CD4-positive, alpha-beta T cell treated with Interferon alpha-2 for 1 hour (primary cell): ENCODE data around the gene CUL4A.

ENCODE experiments used
- DNase-seq, 2 donors: peaks; one replicate each; pipeline ENCODE4 v3.0.0-alpha.2; 2020 to 2022

CUL4A gene

DNA sequence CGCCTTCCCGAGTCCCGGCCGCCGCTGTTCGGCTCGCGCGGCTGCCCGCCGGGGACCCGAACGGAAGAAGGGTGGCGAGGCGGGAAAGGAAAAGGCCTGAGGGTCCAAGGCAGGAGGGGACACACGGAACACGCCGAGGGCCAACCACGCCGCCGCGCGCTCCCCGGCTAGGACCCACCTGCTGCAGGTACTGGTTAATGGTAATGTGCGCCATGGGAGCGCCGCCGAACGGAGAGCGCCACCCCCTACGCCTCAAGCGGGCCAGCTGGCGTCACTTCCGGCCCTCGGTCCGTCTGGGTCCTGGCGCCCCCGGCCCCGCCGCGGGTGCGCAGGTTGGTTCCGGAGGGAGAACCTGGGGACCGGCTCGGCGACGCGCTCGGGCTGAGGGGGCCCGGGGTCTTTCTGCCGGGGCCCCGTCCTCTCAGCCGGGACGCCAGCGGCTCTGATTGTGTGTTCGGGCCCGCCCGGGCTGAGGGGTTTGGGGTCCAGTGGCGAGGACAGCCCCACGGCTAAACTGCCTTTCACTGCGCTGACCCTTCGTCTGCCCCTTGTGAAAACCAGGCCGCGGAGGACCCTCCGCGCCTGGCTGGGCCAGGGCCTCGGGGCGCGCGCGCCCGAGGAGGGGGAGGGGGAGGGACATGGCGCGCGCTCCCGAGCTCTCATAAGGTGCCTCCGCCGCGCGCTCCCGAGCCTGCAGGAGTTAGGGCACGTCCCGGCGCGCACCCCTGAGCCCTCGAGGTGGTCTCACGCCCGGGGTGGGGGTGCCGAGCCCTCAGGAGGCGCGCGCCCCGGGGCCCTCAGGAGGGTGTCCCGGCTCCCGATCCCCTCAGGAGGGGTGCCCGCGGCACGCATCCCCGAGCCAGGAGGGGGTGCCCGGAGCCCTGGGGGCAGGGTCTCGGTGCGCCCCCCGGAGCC lies 735 bp upstream of the CUL4A start, which contains the start of gene PCID2:
PCID2 (minus strand) TSS at position 249 of the 915 bp plus-strand sequence; CDS start at position 214, 35 bp downstream.
- peak; percentile 89 to 94 for DNase-seq

DNA sequence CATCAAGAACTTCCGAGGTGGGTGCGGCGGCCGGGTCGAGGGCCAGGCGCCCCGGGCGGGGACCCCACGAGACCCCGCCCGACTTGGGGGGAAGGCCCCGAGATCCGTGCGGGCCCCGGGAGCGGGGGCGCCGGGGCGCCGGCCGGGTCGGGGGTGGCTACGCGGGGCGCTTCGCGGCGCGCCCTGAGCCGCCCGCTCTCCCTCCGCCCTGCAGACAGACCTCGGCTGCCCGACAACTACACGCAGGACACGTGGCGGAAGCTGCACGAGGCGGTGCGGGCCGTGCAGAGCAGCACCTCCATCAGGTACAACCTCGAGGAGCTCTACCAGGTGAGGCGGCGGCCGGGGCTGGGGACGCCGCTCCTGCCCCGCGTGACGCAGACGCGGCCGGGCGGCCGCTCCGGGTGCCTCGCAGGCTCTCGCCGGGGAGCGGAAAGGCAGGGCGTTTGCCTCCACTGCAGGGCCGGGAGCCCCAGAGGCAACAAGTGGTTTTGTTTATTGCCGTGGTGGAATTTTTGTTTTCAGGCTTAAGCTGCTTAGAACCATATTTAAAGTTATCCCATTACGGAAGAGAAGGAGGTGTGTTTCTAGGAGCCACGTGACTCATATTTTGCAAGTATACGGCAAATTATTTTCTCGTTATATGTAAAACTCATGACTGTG lies 477 bp downstream of the CUL4A start:
- peak; percentile 75 to 83 for DNase-seq

DNA sequence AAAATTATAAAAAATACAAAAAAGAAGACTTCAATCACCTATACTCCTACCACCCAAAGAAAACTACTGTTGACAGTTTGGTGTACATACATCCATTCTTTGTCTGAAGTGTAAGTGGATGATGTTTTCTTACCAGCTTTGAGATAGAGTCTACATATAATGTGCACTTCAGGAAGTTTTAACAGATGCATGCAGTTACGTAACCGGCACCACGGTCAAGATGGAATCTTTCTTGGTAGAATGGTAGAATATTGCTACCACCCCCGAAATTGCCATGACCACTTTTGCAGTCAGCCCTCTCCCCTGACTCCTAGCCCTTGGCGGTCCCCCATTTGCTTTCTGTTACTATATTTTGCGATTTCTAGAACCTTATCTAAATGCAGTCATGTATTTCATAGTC lies 1.4 kb downstream of the CUL4A start:
- DNase-seq, result no peak

DNA sequence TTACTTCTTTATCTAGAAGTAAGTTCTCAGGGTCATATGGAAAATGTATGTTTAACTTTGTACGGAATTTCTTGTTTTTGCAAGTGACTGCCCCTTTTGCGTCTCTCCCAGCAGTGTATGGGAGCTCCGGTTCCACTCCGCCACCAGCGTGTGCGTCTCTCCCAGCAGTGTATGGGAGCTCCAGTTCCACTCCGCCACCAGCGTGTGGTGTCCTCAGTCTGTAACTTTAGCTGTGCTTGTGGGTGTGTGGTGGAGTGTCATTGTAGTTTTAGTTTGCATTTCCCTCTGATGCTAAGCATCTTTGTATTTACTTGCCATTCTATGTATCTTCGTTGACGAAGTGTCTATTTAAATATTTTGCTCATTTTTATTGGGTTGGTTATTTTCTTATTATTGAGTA lies 2.4 kb downstream of the CUL4A start:
- peak in 1 of 2 donors; percentile 18 for DNase-seq

DNA sequence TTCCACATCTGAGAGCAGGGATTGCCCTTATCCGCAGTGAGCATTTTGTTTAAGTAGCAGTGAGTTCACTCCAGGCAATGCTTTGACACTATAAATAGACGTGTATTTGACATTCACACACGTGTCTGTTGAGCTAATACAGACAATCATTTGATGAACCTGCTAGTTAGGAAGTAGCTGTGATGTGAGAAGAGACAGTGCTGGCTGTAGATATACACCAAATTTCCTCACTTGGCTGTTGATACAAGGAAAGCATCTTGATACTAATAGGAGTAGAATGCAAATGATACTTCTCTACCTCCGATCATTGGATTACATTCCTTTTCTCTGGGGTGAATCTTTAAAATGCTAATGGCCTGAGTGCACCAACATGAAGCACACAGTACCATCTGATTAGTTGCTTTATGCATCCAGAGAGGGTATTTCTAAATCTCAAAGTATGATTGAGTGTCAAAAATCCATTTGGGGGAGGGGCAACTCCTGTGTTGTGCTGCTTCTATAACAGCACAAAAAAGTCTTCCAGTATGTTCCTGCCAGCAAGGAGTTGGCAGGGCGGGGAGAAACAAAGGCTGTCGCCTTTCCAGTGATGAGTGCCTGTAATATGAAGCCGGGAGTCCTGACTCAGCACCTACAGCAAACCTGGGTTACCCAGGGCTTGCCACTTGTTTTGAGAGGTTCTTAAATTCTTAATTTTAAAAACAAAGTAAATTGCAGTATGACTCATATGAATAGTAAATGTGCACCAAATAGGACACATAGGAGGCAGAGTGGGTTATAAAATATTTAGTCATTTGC lies 7.0 kb downstream of the CUL4A start:
- no peak for DNase-seq

DNA sequence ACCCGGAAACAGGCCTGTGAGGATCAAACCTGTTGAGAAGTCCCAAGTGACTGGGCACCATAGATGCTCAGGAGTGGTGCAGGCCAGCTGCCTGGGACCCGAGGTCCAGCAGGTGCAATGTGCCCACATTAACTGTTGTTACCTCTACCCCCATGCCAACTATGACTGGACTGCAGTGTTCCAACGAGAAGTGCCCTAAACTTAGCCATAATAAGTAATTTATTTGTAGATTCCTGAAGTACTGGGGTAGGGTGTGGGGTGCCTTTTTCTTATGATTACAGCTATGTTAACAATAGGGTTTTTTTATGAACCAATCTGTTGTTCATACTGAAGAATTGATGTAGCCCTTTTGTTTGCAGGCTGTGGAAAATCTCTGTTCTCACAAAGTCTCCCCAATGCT lies 9.2 kb downstream of the CUL4A start:
- DNase-seq, result no peak

DNA sequence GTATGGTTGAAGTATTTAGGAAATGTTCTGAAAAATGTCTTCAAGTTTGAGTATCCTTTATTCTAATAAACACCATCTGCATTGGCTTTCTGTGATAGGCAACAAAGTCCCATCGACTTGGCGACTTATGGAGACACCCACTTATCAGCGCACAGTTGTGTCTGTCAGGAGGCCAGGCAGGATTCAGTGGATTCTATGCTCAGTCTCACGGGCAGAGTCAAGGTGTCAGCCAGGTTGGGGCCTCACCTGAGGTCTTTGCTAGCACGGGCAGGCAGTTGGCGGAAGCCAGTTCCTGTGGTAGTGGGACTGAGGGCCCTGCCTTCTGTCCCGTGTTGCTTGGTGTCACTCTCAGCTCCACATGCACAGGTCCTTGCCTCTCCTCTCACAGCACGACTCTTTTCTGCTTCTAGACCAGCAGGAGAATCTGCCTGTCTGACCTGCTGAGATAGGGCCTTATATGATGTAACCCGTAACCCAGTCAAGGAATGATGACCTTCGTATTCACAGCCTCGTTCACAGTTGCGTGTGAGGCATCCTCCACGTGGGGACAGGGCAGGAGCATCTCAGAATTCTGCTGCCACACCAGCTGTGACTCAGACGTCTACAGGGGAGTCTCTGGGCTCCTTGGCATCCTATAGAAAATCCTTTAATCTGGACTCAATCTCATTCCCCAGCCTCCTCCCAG lies 10.0 kb downstream of the CUL4A start:
- DNase-seq, result no peak

DNA sequence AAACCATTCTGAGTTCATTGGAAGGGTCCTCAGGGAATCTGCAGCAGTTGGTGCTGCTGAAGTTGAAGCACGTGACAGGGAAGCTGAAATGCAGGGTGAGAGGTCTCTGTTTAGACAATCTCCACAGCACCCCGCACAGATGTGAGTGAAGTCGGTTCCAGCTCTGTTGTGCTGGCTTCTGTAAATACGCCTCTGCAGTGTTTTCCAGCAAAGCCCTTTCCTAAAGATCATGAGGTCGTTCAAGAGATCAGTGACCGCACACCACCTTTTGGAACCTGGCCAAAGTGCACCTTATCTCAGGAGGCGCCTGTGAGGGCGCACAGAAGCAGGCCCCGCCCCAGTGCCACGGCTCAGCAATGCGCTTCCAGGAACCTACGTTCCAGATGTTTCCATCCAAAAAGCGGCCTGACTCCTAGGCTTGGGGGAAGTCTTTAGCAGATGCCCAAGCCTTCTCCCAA lies 10.8 kb downstream of the CUL4A start:
- no peak for DNase-seq

DNA sequence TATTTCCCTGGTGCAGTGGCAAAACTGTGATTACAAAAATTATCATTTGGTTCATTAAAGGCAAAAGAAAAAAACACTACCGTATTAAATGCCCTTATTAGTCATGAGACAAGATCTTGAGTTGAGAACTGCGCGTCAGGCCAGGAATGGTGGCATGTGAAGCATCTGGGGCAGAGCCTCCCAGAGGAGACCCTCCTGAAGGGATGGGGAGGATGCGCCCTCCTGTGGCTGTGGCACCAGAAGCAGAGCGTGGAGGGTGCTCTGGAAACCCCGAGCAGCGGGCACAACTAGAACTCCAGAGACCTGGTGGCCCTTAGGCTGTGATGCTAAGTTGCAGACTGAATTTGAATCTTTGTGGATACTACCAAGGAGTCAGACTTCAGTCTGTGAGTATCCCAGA lies 11.5 kb downstream of the CUL4A start:
- DNase-seq, result peak in 1 of 2 donors; percentile 16

DNA sequence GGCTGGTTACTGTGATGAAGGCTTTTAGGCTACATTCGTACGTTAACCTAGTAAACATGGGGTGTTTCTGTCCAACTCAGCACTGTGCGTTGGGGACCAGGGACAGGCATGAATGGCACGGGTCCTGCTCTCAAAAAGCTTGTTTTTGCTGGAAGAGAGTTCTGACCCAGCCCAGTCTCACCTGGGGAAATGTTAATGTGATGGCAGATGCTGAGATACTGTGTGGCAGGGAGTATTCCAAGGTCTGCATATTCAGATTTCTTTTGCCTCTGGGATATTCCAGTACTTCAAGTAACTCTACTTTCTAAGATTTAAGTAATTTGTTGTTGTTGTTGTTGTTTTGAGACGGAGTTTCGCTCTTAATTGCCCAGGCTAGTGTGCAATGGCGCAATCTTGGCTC lies 13.7 kb downstream of the CUL4A start:
- DNase-seq, result no peak

DNA sequence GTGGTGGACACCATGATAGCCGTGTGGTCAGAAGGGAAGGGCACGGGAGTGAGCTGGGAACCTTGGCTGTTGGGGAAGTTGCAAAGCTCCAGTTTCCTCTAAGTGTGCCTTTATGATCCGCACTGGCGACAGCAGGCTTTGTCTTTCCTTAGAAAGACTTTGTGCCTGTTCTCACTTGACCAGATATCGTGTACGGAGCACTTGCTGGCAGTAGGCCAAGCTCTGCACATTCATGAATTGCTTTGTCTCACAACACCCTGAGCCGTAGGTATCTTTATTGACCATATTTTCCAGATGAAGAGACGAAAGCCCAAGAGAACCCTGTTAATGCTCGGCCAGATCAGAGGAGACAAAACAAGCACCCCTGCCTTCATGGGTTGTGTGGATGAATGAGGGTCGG lies 15.1 kb downstream of the CUL4A start:
- no peak for DNase-seq

DNA sequence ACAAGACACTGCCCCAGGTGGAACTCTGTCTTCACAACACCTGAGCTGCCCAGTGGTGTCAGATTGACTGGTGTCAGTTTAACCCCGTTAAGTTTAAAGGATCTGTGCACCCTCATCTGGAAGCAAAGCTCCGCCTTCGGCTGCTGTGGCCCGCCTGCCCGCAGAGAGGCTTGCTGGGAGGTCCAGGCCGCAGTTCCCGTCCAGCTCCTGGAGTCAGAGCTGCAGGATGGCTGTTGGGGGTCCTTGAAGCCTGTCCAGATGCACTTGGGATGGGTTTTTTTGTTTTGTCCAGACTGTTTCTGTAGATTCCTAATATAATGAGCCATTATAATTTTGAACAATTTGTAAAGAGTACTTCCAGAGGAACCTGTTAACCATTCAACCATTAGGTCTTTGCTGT lies 16.1 kb downstream of the CUL4A start:
- no peak for DNase-seq

DNA sequence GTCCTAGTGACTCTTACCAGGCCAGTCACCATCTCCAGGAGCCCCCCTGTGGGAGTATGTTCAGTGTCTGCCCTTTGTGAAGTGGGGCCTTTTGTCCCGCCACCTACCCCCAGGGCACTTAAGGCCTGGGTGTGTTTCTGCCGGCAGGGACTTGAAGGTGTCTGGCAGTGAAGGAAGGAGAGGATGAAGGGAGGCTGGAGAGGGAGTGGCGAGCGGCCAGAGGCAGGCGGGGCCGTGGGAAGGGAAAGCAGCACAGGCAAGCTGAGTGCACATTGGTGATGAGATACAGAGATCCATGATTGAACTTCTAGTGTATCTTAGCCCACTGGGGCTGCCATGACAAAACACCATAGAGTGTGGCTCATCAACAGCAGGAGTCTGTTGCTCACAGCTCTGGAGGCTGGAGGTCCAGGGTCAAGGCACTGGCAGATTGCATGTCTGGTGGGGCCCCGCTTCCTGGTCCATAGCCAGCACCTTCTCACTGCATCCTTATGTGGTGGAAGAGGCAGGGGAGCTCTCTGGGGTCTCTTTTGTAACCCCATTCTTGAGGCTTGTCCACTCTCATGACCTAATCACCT lies 17.5 kb downstream of the CUL4A start:
- no peak for DNase-seq

DNA sequence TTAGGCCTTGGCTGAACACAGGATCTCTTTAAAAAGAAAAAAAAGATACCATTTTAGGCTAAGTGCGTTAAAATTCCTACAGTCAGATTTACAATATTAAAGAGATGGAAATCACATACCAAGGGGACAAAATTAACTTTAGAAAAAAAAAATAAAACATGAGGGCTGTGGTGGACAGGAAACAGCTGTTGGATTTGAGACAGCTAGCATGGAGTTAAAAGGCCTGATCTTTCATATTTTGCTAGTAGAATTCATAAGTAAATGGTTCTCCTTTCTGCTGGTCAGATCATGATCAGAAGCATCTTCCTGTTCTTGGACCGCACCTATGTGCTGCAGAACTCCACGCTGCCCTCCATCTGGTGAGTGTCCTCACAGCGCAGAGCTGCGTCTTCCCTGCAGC lies 19.7 kb downstream of the CUL4A start:
- DNase-seq, result no peak

DNA sequence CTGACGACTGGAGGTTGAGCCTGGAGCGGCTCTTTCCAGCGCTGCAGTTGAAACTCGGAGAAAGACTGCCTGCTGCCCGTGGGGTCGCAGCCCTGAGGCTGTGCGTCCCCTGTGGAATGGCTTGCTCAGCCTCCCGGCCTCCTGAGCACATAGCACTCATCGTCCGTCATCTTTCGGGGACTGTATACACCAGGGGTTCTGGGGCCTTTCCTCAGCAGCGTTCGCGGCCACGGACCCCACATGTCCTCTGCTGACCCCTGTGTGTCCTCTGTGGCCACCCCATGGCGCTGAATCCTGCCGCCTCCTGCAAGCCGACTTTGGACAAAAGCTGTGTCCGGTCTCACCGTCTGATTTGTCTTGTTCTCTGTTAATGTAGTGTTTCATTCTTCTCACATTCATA lies 20.4 kb downstream of the CUL4A start:
- DNase-seq, result no peak

DNA sequence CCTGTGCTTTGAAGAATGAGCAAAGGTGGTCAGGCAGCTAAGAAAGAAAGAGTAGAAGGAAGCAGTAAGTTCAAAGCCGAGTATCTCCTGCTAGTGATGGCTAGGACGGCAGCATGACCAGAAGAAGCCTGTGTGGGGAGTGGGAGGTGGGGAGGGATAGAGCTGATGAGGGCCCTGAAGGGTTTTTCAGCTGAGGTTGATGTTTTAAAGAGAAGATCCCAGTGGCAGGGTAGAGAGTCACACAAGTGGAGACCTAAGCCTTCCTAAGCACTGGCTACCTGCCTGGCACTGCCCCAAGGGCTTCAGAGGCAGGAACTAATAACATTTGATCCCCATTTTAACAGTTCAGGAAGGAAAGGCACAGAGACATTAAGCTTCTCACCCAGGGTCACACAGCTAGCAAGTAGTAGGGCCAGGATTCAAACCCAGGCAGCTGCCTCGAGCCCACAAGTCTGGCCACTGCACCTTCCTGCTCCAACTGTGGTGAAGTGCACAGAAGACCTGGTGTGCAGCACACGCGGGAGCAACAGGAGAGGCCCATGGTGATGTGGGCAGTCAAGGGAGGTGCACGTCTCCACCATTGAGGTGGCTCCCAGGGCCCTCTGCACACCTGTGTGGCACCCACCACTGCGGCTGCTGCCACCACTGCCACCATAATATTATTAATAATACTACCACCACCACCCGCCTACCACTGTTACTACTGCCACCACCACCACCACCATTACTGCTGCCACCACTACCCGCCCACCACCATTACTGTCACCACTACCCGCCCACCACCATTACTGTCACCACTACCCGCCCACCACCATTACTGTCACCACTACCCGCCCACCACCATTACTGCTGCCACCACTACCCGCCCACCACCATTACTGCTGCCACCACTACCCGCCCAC lies 22.1 kb downstream of the CUL4A start:
- DNase-seq, result no peak

DNA sequence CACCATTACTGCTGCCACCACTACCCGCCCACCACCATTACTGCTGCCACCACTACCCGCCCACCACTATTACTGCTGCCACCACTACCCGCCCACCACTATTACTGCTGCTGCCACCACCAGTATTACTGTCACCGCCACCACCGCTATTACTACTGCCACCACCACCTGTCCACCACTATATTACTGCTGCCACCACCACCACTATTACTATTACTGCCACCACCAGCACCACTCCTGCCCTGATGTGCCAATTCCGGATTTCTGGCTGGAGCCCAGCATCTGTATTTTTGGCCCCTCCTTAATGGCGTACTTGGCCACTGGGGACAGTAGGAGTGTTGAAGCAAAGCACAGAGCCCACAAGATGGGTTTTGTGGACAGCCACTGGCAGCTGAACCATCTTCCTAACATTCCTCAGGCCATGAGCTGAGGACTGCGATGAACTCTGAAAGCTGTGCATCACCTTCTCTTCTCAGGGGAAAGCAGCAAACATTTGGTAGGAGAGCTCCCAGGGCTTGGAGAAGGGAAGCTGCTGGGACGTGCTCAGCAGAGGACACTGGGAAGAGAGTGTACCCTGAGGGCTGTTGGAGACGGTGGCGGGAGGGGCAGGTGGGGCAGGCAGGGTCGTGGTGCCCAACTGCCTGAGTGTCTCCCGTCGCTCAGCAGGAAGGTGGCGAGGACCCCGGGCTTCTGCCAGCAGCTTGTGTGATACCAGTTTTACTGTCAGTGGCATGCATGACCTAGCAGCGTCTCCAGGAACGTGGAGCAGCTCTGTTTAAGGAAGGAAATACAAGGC lies 23.0 kb downstream of the CUL4A start:
- no peak for DNase-seq

DNA sequence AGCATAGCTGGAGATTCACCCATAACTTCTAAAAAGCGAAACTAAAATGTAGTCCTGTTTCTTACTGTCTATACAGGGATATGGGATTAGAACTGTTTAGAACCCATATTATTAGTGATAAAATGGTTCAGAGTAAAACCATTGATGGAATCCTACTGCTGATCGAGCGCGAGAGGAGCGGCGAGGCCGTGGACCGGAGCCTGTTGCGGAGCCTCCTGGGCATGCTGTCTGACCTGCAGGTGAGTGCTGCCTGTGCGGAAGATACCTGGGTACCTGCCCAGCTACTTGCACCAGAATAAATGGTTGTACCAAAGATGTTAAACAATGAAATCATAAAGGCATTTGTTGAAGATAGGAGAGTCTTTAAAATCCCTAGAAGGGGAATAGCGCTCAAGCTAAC lies 23.7 kb downstream of the CUL4A start:
- no peak for DNase-seq

DNA sequence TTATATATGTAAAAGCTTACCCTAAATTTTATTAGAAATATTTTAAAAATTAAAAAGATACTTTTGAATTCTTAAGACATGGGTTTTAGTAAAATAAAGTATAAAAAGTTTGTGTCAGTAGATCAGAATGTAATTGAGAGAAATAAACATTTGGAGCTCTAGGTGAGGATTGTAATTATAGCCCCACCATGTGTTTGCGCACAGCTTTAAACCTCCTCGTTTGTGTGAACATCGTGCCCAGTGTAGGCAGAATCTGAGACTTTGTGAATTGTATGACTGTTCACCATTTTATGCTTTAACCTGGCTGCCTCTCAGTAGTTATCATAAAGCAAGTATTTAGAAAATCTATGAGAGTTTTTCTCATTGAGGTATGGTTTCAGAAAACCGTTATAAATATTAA lies 29.1 kb downstream of the CUL4A start:
- peak in 1 of 2 donors; percentile 22 for DNase-seq

DNA sequence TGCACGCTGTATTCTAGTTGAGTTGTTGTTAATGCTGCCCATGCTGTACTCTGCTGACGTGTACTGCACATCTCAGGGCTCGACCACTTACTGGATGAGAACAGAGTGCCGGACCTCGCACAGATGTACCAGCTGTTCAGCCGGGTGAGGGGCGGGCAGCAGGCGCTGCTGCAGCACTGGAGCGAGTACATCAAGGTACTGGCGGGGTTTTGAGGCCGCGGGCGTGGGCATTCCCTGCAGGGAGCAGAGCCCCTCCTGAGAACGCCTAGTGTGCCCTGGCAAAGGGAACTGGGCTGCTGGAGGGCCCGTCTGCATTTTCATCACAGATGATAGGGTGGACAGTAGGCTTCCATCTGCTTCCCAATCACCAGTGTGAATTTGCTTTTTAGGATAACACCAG lies 29.9 kb downstream of the CUL4A start:
- no peak for DNase-seq
